ENCODE measurements around the gene SBF2.
"Not testable (repeated sequence)": the region's sequence is repeated elsewhere in the genome, so short reads cannot be mapped to it uniquely, and the experiment has no call there.

SBF2 gene

GRCh38 chr11:10192036-10192435, 102.0 kb downstream of the SBF2 start:
- H3K9me3 Mint-ChIP-seq: no peaks in the 10 kb centered on the region
- no peak overlapping the region for H3K27ac Mint-ChIP-seq
- H3K4me3 Mint-ChIP-seq: no peak overlapping the region
- no peaks in the 10 kb centered on the region for H3K27me3 Mint-ChIP-seq
- no peaks in the 10 kb centered on the region for H3K36me3 Mint-ChIP-seq
- no peaks in the 10 kb centered on the region for H3K4me1 Mint-ChIP-seq
- CTCF ChIA-PET: no interaction called here
- DNase-seq: no peak

DNA sequence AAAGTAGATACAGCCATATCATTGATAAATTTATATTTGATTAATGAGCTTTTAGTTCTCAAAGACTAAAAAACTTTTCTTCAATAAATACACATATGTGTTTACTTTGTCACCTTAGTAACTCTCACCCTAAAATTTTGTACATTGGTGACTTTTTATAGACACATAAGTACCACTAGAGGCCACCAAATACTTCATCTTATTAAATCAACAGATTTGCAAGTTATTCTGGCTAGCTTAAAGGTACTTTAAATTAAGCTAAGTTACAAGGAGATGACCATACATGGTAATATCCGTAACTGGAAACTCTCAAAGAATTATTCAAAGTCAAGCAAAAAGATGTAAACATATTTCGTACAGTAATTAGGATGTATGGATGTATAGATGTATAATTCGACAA, 112.2 kb downstream of the SBF2 start:
- CTCF ChIA-PET: interaction anchor here (1.1 to 2.2 kb wide), 5 partner anchors 123 to 185 kb away, joined by 3 to 11 read pairs (median 5); partner anchors contain the start of gene ADM
- Mint-ChIP-seq H3K27ac (no peak overlapping the region), H3K4me3 (no peak overlapping the region), H3K4me1 (no peaks in the 10 kb centered on the region), H3K36me3 (no peaks in the 10 kb centered on the region), H3K27me3 (no peaks in the 10 kb centered on the region), H3K9me3 (no peaks in the 10 kb centered on the region)
- DNase-seq: no peak

DNA sequence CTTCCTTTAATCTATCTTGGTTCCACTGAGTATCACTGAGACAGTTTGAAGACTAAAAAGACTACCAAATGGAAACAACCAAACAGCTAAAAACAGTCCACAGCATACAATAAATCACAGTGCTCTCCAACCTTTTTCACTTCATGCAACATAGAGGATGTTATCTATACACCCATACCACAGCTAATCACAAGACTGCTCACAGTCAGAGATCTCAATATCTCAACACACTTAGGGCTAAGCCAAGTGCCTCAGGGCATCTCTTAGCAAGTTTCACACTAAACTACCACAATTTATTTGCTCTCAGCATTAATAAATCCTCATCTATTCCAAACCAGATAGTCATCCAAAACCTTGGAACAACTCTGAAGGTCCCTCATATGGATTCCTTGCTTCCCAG, 129.4 kb downstream of the SBF2 start:
- no peaks in the 10 kb centered on the region for H3K4me1 Mint-ChIP-seq
- H3K27ac Mint-ChIP-seq: no peak overlapping the region
- no peak overlapping the region for H3K4me3 Mint-ChIP-seq
- no peaks in the 10 kb centered on the region for H3K36me3 Mint-ChIP-seq
- CTCF ChIA-PET: interaction anchor here (0.6 kb wide), 1 partner anchor 1936 kb away, joined by 3 read pairs; no protein-coding TSS in a partner anchor
- no peak for DNase-seq
- no peaks in the 10 kb centered on the region for H3K27me3 Mint-ChIP-seq
- H3K9me3 Mint-ChIP-seq: no peaks in the 10 kb centered on the region

DNA sequence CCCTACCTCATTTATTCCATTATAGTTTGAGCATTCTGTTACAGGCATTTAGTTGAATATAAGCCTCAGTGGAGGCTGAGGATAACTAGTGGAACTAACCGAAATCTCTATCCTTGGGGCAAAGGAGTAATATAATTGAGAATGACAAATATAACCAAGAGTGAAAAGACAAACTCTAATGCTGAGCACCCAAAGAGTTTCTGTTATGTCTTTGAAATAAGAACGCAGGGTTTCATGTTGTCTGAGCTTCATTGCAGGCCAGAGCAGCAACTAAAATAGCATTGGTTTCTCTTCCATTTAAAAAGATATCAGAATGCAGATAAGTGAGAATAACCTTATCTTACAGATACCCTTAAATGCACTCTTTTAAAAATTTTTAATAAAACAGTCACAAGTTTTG, 131.8 kb downstream of the SBF2 start:
- no peak for DNase-seq
- H3K36me3 Mint-ChIP-seq: no peaks in the 10 kb centered on the region
- CTCF ChIA-PET: no interaction called here
- H3K27me3 Mint-ChIP-seq: no peaks in the 10 kb centered on the region
- H3K4me1 Mint-ChIP-seq: no peaks in the 10 kb centered on the region
- H3K4me3 Mint-ChIP-seq: no peak overlapping the region
- no peak overlapping the region for H3K27ac Mint-ChIP-seq
- peaks cover 3% of the 10 kb centered on the region for H3K9me3 Mint-ChIP-seq

- peaks cover 7% of the 10 kb centered on the region for H3K9me3 Mint-ChIP-seq
- no peak for DNase-seq
- H3K4me1 Mint-ChIP-seq: no peaks in the 10 kb centered on the region
- CTCF ChIA-PET: no interaction called here
- H3K27ac Mint-ChIP-seq: no peak overlapping the region
- no peaks in the 10 kb centered on the region for H3K27me3 Mint-ChIP-seq
- no peak overlapping the region for H3K4me3 Mint-ChIP-seq
- H3K36me3 Mint-ChIP-seq: no peaks in the 10 kb centered on the region
Measured at GRCh38 chr11:10160350-10160749, 133.7 kb downstream of the SBF2 start.

DNA sequence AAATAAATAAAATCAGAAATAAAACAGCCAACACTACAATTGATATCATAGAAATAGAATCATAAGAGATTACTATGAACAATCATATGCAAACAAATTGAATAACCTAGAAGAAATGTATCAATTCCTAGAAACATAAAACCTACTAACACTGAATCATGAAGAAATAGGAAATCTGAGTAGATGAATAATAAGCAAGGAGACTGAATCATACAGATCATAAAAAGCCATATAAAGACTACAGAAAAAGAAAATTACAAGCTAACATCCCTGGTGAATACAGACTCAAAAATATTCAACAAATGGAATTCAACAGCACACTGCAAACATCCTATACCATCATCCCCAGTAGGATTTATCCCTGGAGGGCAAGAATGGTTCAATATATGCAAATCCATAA, 135.6 kb downstream of the SBF2 start:
- H3K4me1 Mint-ChIP-seq: no peaks in the 10 kb centered on the region
- peaks cover 7% of the 10 kb centered on the region for H3K9me3 Mint-ChIP-seq
- H3K4me3 Mint-ChIP-seq: no peak overlapping the region
- H3K27ac Mint-ChIP-seq: no peak overlapping the region
- no peak for DNase-seq
- no peaks in the 10 kb centered on the region for H3K36me3 Mint-ChIP-seq
- no peaks in the 10 kb centered on the region for H3K27me3 Mint-ChIP-seq
- CTCF ChIA-PET: interaction anchor here (0.6 kb wide), 1 partner anchor 285 kb away, joined by 3 read pairs; no protein-coding TSS in a partner anchor

GRCh38 chr11:10155793-10156490, 138.1 kb downstream of the SBF2 start:
- Mint-ChIP-seq H3K36me3 (no peaks in the 10 kb centered on the region), H3K4me1 (no peaks in the 10 kb centered on the region), H3K9me3 (peaks cover 7% of the 10 kb centered on the region), H3K27me3 (no peaks in the 10 kb centered on the region), H3K4me3 (no peak overlapping the region), H3K27ac (no peak overlapping the region)
- CTCF ChIA-PET: no interaction called here
- DNase-seq: no peak

- Mint-ChIP-seq H3K27me3 (no peaks in the 10 kb centered on the region), H3K27ac (no peak overlapping the region), H3K9me3 (peaks cover 3% of the 10 kb centered on the region), H3K36me3 (no peaks in the 10 kb centered on the region), H3K4me3 (no peak overlapping the region), H3K4me1 (no peaks in the 10 kb centered on the region)
- DNase-seq: no peak
- CTCF ChIA-PET: no interaction called here
Measured at GRCh38 chr11:10150800-10151199, 143.2 kb downstream of the SBF2 start.

DNA sequence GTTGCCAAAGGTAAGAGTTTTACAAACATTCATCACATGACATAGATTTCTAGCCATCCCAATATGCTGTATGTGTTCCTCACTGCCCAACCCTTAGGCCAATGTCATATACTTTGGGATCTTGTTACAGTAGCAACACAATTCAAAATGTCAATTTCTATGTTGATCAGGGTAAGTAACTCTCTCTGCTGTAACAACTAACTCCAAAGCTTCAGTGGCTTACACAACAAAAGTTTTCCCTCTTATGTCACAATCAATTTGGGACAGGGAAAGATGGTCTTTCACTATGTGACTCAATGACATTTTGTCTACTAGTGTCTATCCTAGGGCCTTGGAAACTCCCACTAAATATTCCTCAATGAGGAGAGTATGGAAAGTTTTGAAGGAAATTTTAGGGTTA, 144.5 kb downstream of the SBF2 start:
- Mint-ChIP-seq H3K27ac (no peak overlapping the region), H3K27me3 (no peaks in the 10 kb centered on the region), H3K36me3 (no peaks in the 10 kb centered on the region), H3K9me3 (peaks cover 3% of the 10 kb centered on the region), H3K4me1 (no peaks in the 10 kb centered on the region), H3K4me3 (no peak overlapping the region)
- CTCF ChIA-PET: no interaction called here
- no peak for DNase-seq

- H3K36me3 Mint-ChIP-seq: no peaks in the 10 kb centered on the region
- CTCF ChIA-PET: interaction anchor here (0.6 kb wide), 1 partner anchor 646 kb away, joined by 4 read pairs; no protein-coding TSS in a partner anchor
- no peak overlapping the region for H3K4me3 Mint-ChIP-seq
- no peaks in the 10 kb centered on the region for H3K27me3 Mint-ChIP-seq
- peaks cover 3% of the 10 kb centered on the region for H3K9me3 Mint-ChIP-seq
- H3K27ac Mint-ChIP-seq: no peak overlapping the region
- no peaks in the 10 kb centered on the region for H3K4me1 Mint-ChIP-seq
- no peak for DNase-seq
Measured at GRCh38 chr11:10147195-10147594, 146.8 kb downstream of the SBF2 start.

GRCh38 chr11:10144954-10145353, 149.1 kb downstream of the SBF2 start:
- H3K27ac Mint-ChIP-seq: no peak overlapping the region
- H3K4me3 Mint-ChIP-seq: no peak overlapping the region
- H3K9me3 Mint-ChIP-seq: peaks cover 3% of the 10 kb centered on the region
- no peaks in the 10 kb centered on the region for H3K4me1 Mint-ChIP-seq
- no peaks in the 10 kb centered on the region for H3K36me3 Mint-ChIP-seq
- CTCF ChIA-PET: no interaction called here
- H3K27me3 Mint-ChIP-seq: no peaks in the 10 kb centered on the region
- no peak for DNase-seq

GRCh38 chr11:10139656-10140055, 154.4 kb downstream of the SBF2 start:
- no peak overlapping the region for H3K4me3 Mint-ChIP-seq
- no peaks in the 10 kb centered on the region for H3K36me3 Mint-ChIP-seq
- no peaks in the 10 kb centered on the region for H3K27me3 Mint-ChIP-seq
- no peak overlapping the region for H3K27ac Mint-ChIP-seq
- CTCF ChIA-PET: interaction anchor here (0.6 kb wide), 1 partner anchor 192 kb away, joined by 3 read pairs; no protein-coding TSS in a partner anchor
- no peak for DNase-seq
- H3K9me3 Mint-ChIP-seq: peaks cover 4% of the 10 kb centered on the region
- H3K4me1 Mint-ChIP-seq: no peaks in the 10 kb centered on the region

DNA sequence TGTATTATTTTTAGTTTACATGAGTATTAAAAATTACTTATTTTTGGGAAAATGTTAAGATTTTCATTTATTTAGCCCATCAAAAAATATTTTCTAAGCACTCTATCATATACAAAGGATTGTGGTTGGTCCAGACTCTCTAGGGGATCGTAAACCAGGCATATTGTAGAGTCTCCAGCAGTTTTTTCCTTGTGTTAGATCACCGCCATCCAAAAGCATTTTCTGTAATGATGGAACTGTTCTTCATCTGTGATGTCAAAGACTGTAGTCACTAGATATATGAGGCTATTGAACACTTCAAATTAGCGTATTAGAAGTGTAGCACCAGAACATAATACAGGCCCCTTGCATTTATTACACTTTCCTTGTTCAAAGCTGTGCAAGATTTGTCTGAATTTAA, 154.9 kb downstream of the SBF2 start:
- H3K4me1 Mint-ChIP-seq: no peaks in the 10 kb centered on the region
- H3K27ac Mint-ChIP-seq: no peak overlapping the region
- H3K9me3 Mint-ChIP-seq: peaks cover 10% of the 10 kb centered on the region
- H3K27me3 Mint-ChIP-seq: no peaks in the 10 kb centered on the region
- no peak overlapping the region for H3K4me3 Mint-ChIP-seq
- no peak for DNase-seq
- no peaks in the 10 kb centered on the region for H3K36me3 Mint-ChIP-seq
- CTCF ChIA-PET: no interaction called here

DNA sequence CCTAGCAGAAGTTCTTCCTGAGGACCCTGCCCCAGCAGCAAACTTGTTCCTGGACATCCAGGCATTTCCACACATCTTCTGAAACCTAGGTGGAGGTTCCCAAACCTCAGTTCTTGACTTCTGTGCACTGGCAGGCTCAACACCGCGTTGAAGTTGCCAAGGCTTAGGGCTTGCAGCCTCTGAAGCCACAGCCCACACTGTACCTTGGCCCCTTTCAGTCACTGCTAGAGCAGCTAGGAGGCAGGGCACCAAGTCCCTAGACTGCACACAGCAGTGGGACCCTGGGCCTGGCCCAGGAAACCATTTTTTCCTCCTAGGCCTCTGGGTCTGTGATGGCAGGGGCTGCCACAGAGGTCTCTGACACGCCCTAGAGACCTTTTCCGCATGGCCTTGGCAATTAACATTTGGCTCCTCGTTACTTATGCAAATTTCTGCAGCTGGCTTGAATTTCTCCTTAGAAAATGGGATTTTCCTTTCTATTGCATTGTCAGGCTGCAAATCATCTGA, 159.0 kb downstream of the SBF2 start:
- Mint-ChIP-seq H3K4me1 (no peaks in the 10 kb centered on the region), H3K27me3 (no peaks in the 10 kb centered on the region), H3K9me3 (peaks cover 14% of the 10 kb centered on the region), H3K27ac (no peak overlapping the region), H3K36me3 (no peaks in the 10 kb centered on the region), H3K4me3 (no peak overlapping the region)
- no peak for DNase-seq
- CTCF ChIA-PET: no interaction called here

- DNase-seq, CTCF ChIA-PET, H3K4me1 Mint-ChIP-seq, H3K4me3 Mint-ChIP-seq, H3K36me3 Mint-ChIP-seq, H3K27ac Mint-ChIP-seq, H3K27me3 Mint-ChIP-seq: not testable (repeated sequence)
- peaks cover 14% of the 10 kb centered on the region for H3K9me3 Mint-ChIP-seq
Measured at GRCh38 chr11:10134226-10134625, 159.8 kb downstream of the SBF2 start.

Measured in activated naive CD4-positive, alpha-beta T cell treated with anti-CD3 and anti-CD28 coated beads, Interleukin-2, amount 10 ng/mL, durations not matched to agents 7 days and 5 days (primary cell).